CD4-positive, alpha-beta T cell treated with Interleukin-17A for 4 hours (primary cell): ENCODE data around the gene RNU6-1.

Experiments
- DNase-seq: peaks from one replicate; pipeline ENCODE4 v3.0.0-alpha.2; 2020; ENCODE audit warnings: mixed read lengths

The RNU6-1 gene

DNA sequence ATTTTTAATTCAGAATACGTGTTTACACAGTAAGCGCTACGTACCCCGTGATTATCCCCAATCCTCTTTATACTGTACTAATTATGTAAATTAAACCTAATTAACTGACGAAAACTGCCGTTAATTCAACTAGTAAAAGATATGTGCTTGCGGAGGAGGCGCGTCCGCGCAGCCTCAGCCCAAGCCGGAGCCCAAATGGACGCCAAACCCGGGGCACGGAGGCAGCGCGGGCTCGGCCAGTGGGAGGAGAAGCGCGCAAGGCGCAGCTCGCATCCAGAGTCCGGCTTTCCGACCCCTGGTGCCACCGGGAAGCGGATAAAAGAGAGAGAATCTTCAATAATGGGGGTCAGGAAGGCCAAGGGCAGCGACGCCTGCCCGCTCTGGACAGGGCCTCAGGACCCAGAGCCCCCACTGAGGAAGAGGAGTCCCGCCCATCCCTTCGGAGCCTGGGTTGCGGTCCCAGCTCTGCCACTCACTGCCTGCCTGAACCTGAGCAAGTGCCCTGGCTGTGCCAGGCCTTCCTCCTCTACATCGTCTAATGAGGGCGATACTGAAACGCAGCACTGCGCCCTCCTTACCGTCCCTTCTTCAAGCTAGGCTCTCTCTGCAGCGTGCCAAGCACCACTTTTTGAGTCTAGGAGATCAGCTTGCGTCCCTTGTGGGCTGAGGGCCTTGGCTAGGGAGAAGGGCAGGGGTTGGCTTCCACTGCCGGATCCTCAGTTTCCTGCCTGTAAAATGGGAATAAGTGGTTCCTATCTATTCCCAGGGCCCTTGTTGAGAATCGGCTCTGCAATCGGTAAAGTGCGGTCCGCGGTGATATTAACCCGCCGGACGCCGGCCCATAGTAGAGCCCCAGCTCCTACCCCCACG lies 19.5 kb downstream of the RNU6-1 start:
- DNase-seq: no peak

DNA sequence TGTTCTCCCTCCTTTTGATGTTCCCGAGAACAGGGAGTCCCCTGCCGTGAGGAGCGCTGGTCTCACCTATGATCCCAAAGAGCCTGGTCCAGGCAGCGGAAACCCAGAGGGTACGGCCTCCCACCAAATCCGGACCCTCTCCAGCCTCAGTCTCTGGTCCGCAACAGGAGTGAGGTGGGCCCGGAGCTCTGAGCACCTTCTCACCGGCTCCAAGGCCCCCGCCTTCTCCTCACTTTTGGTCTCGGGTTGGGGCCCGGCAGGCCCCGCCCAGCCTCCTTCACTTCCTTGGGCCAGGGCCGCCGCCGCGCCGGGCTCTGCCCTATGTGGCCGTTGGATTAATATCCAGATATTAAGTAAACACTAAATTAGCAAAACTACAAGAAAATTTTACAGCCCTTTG lies 20.2 kb downstream of the RNU6-1 start:
- no peak for DNase-seq

DNA sequence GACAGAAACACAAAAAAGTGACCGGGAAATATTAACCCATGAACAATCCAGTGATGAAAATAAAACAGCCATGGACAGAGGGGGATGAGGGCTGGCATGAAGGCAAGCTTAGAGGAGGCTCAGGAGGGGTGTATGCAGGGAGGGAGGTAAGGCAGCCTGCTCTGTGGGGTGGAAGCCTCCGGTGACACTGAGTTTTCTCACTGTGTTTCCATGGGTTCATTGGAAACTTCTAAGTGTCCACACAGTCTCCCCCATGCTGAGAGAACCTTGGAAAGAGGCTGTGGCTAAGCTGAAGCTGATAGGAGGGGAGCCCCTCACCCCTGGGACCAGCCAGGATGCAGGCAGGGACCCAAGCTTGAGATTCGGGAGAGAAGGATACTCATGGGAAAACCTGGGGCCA lies 21.4 kb downstream of the RNU6-1 start:
- DNase-seq: no peak

GRCh38 chr15:67816668-67817067 lies 23.2 kb downstream of the RNU6-1 start:
- DNase-seq: no peak

DNA sequence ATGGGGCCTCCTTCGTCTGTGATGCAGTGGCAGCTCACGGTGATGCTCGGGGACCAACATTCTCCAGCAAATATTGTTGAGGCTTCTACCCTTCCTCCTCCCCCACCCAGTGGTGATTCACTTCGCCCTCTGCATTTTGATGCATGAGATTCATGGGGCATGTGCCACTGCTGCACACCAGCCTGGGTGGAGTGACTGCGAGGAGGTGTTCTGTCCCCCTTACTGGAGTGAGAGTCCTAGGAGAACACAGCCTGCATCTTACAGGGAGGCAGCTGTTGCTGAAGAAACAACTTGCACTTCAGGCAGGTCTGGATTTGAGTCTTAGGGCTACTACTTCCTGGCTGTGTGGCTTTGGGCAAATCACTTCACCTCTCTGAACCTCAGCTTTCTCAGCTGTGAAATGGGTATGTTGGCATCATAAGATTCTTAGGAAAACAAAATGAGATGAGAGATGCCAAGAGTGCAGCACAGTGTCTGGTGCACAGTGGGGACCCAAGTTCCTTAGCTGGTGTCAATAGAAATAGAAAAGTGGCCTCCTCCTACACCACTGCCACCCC lies 24.7 kb downstream of the RNU6-1 start:
- no peak for DNase-seq

DNA sequence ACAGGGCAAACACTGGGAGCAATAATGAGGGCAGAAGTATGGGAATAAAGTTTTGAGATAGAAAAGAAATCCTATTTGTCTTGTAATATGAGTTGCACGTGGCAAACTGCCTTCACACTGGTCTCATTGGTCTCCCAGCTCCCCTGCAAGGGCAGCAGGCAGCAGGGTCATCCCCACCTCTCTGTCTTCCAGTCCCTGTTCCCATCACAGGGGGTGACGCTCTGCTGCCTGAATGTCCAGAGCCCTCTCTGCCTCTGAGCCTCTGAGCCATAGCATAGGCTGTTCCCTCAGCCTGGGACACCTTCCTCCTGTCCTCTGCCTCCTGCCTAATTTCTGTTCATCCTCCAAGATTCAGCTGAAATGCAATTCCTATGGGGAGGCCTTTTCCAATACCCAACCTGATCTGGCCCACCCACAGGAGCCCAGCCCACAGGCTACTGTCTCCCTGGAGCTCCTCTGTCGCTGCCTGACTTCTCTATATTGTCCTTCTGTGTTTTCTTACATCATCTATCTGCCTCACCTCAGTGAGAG lies 26.7 kb downstream of the RNU6-1 start:
- no peak for DNase-seq

DNA sequence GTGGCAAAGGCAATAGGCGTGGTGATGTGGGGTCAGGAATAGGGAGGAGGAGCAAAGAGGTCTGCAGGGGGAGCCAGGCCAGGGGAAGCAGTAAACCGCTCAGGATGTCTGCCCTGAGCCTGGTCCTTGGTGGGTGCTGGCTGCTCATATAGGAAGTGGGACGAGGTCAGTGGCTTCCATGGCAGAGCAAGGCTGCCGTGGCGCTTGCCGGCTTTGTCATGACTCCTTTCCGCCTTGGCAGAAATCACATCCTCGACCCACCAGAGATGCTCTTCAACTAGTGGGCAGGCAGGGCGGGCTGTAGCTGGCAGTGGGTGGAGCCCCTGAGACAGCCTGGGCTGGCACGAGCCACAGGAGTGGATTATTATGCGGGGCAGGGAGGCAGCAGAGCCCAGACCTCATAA lies 27.6 kb downstream of the RNU6-1 start:
- DNase-seq: no peak

DNA sequence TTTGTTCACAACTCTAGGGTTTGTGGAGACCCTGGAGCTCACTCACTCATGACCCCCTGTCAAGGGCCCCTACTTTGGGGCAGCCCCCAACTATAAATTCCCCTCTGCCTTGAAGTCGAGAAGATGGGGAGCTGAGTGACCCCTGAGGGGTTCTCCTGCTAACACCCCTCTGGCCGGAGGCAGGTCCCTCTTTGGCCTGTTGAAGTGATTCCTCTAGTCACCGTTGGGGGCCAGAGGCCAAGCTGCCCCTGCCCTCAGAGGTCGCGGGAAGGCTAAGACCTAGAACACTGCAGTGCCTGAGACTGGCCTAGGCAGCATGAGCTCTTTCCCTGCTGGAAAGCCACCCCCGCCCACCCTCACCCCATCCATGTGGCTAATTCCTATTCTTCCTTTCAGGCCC lies 30.0 kb downstream of the RNU6-1 start:
- no peak for DNase-seq

DNA sequence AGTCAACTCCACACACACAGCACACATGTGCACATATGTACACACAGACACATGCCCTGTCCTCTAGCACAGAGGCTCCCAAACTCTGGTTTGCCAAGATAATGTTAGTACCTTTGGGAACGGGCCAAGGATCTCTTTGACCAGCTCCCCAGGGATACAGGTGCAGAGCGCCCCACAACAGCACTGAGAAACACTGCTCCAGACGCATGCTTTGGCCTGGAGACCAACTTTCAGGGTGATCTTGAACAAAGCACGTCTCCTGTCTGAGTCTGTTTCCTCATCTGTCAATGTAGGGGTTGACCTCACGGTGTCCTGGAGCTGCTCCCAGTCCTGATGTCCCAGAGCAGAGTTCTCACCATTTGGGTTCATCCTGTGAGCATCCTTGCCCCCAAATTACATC lies 30.4 kb downstream of the RNU6-1 start:
- DNase-seq: no peak

DNA sequence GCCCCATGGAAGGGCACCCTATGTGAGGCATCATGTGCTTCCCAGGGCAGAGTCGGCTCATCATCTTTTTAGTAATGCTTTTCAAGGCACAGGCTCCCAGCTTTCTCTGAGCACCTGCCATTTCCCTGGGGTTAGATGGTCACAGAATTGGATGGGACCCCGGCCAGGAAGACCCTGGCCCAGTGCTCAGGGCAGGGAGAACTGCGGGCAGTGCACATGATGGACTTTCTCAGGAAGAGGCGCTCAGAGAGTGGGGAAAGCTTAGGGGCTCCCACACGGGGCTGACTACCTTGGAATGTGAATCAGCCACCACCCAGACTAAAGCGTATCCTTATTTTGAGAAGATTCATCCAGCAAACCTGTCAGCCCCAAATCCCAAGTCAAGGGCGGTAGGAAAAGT lies 31.0 kb downstream of the RNU6-1 start:
- no peak for DNase-seq

DNA sequence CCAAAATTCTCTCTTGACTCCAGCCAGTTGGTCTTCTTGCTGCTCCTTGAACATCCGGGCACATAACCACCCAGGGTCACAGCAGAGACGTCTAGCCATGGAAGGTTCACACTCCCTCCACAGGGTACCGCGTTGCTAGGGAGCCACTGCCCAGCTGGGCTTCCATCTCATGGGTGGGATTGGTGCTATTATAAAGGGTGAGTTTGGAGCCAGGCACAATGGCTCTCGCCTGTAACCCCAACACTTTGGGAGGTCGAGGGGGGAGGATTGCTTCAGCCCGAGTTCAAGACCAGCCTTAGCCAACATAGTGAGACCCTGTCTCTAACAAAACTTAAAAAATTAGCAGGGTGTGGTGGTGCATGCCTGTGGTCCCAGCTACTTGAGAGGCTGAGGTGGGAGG lies 32.0 kb downstream of the RNU6-1 start:
- DNase-seq: no peak

- no peak for DNase-seq
These were observed 32.7 kb downstream of the RNU6-1 start for GRCh38 chr15:67807141-67807540.

- no peak for DNase-seq
These were observed 33.3 kb downstream of the RNU6-1 start for GRCh38 chr15:67806536-67806935.

GRCh38 chr15:67805666-67806516 lies 34.0 kb downstream of the RNU6-1 start:
- DNase-seq: no peak

DNA sequence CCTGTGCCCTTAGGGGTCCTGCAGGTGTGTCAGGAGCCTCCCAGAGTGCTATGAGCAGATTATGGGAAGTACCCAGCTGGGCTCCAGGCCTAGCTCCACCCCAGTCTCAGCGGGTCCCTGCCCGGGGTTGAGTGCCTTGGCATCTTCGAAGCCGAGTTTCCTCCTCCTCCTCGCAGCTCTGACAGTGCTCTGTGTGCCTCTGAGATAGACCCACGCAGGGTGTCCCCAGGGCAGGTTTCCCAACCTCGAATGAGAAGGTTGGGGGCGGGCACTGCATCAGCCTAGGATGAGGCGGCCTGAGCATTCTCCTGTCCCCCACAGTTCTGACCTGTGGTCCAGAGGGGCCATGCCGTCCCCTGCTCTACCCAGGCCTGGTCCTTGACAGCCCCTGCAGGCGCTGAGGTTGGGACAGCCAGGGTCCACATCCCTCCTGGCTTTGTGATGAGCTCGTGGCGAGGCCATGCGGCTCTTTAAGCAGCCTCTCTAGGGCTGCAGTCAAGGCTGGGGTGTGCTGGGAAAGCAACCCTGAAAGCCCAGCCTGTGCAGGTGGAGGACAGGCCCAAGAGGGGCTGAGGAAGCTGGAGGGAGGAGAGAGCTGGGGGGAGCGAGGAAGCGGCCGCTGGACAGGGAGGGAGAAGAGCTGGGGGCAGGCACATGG lies 34.7 kb downstream of the RNU6-1 start:
- no peak for DNase-seq

- no peak for DNase-seq
These were observed 35.6 kb downstream of the RNU6-1 start for GRCh38 chr15:67803996-67804843.

DNA sequence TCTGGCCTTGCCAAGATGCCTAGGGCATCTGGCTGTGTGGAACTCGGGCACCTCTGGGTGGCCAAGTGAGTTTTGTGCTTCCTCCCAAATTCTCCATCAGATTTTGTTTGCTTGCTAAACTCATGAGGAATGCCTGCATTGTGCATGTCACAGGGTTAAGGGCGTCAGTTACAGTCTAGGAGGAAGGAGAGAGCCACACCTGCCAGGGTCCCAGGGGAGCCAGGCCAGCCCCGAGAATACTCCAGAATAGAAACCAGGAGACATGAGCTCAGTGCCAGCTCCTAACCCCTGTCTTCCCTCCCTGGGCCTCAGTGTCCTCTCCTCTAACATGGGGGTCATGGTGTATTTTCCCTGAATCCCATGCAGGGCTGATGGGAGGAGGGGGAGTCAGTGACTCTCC lies 36.5 kb downstream of the RNU6-1 start:
- DNase-seq: no peak

DNA sequence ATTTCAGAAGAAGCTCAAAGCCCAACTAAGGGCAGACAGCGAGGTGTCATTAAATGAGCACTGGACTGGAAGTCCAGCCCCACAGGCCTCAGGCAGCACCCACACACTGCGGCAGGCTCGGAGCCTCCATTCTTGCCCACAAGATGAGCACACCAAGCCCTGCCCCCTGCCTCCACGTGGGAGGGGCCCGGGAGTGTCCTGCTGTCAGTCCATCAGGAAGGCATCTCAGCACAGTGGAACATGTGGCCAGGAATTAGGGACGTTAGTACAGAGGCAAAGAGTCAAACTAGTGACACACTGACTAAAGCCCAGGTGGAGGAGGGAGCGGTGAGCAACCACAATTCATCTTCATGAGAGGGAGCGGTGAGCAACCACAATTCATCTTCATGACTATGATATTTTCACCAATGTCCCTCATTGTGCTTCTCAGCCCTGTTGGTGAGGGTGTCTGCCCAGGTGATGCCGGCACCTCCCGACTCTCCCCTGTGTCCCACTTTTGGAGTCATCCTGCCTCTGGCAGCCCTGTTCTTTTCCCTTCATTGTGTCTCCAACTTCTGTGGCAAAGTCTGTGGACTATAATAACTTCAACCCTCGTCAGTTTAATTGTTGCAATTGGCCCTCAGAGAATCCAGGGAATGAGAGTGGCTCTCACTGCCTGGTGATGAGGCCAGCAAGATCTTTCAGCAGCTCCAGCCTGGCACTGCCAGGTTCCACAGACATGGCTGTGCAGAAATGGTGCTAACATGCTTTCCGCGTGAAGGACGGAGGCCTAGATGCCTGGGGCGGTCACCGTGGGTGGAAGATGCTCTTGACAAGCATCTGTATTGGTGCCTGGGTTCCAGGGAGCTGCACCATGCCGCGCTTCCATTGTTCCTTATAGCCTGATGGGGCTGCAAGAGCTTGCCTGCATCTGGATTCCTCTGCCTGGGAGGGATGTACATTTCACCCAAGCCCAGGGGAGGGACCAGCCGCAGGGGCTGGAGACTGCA lies 37.6 kb downstream of the RNU6-1 start:
- no peak for DNase-seq

DNA sequence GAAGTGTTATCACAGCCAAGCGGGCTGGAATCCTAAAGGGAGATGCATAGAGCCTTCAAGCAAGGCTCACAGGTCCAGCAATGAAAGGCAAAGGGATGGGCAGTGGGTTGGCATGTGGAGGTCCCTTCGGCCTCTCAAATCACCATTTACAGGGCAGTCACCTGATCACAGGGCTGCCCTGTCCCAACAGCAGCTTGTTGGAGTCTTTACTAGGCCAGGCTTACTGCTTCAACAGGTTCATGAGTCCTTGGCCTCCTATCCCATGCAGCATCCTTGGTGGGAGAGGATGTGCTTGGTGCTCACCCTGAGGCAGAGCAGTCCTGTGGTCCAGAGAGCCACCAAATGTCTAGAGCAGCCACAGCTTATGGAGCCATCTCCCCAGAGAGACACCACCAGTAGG lies 38.7 kb downstream of the RNU6-1 start:
- no peak for DNase-seq

- no peak for DNase-seq
These were observed 40.0 kb downstream of the RNU6-1 start for GRCh38 chr15:67799801-67800205.
